ENCODE results near the gene TEPSIN.

GRCh38 chr17:81285179-81285878 is 46.5 kb upstream of the TEPSIN start:
- TF ChIP-seq POLR2A (IDR thresholded peaks at IDR 0.05) (no peak), CTCF (IDR thresholded peaks at IDR 0.05) (no peak)
